DMS 273 (cell line): ENCODE measurements around the gene MRPL43.
"Not testable (repeated sequence)": the region's sequence is repeated elsewhere in the genome, so short reads cannot be mapped to it uniquely, and the experiment has no call there.

Experiments
- DNase-seq: peaks from one replicate; lab custom pipeline; 2025; ENCODE audit not compliant: unreplicated experiment; lab: John Stamatoyannopoulos, UW

The MRPL43 gene

DNA sequence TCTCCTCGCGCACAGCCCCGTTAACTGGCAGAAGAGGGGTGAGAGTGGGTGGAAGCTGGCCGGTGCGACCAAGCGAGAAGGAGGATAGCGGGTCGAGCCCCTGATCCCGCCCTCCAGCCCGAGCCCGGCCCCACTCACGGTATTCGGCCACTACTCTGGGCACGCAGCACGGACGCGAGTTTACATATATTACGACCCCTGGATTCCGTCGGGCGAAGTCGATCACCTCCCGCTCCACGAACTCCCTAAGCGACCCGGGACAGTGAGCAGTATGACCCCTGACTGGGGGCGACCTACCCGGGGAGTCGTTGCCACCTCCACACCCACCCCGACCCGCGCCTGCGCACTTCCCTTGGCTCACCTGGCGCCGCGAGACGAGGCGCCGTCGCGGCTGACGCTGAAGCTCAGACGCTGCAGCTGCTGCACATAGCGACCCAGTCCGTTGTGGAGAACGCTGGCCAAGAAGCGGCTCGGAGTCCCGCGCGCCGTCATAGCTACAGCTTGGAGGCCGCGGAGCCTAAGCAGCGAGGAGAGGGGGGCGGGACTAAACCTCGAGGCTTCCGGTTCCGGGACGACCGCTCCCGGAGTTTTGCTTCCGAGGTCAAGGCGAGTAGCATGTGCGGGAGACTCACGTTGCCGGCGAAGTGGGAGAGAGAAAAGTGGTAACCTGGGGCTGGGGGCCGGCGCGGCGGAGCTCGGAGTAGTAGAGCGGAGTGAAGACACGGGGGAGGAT, at the start of gene MRPL43, which contains the start of gene TWNK:
Gene MRPL43, minus strand, starts transcription at position 546 of the 733 bp plus-strand sequence. Its CDS starts 54 bp downstream, at position 492.
Gene TWNK, plus strand, starts transcription at position 592 of the 733 bp plus-strand sequence. CDS start 668 bp downstream, outside the sequence.
- DNase-seq = peak; percentile 86

DNA sequence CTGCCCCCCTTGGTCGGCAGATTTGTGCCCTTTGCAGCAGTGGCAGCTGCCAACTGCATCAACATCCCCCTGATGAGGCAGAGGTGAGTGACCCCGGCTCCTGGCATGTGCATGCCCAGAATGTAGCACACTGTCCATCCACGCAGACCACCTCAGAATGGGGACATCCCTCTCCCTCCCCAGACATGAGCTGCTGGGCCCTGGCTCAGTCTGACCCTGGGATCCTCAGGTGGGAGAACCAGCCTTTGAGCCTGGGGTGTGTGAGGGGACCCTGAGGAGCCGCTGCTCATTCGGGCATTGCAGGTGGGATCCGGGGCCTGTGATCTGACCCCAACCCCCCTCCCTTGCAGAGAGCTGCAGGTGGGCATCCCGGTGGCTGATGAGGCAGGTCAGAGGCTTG, 49.4 kb upstream of the MRPL43 start:
- DNase-seq = no peak

- no peak for DNase-seq
Measured at GRCh38 chr10:101035916-101036702, 48.8 kb upstream of the MRPL43 start.

DNA sequence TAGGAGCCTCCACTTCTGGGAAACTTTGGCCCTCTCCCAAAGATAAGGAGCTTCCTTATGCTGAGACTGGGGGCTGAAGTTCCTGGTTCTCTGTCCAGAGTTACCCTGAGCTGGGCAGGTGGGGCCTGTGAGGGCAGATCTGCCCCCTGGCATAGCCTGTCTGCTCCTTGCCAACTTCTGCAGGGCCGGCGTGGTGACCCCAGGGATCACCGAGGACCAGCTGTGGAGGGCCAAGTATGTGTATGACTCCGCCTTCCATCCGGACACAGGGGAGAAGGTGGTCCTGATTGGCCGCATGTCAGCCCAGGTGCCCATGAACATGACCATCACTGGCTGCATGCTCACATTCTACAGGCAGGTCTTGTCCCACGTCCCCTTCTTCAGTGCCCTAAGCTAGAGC, 48.0 kb upstream of the MRPL43 start:
- no peak for DNase-seq

- DNase-seq = not testable (repeated sequence)
Measured at GRCh38 chr10:101034404-101034803, 47.1 kb upstream of the MRPL43 start.

DNA sequence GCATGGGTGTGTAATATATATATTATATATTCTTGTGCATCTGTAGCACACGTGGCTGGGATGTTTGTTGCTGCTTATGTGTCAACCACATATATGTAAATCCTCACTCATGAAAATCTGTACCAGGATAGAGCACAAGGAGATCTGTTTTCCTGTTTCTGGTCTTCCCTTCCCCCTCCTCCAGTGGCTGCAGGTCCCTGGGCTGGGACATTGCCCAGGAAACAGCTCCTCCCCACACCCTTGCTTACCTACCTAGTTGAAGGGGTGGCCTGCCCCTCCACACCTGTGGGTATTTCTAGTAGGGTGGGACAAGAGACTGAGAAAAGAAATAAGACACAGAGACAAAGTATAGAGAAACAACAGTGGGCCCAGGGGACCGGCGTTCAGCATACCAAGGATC, 46.0 kb upstream of the MRPL43 start:
- DNase-seq = no peak

DNA sequence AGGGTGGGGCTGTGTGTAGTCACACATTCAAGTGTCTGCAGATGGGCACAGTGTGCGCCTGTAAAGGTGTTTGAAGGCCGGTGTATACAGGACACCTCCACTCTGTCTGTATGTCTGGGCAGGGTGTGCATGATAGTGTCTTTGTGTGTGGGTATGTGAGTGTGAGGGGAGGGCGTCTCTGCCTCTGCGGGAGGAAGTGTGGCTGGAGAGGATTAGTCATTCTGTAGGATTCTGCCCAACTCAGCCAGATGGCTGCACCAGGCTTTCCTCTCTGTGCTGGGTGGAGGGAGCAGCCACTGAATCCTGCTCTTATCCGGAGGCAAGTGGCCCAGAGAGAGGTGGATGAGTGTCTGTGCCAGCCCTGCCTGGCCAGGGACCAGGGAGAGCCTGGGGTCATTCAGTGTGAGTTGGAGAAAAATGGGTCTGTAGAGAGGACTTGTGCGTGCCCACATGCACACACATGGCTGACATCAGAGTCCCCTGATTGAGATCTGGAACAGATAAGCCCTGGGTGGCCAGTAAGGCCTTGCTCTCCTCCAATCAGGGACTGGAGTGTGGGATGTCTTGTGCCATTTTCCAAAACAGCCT, 45.4 kb upstream of the MRPL43 start:
- peak; percentile 89 for DNase-seq

- DNase-seq = peak; percentile 67
Measured at GRCh38 chr10:101031796-101032636, 44.7 kb upstream of the MRPL43 start.

DNA sequence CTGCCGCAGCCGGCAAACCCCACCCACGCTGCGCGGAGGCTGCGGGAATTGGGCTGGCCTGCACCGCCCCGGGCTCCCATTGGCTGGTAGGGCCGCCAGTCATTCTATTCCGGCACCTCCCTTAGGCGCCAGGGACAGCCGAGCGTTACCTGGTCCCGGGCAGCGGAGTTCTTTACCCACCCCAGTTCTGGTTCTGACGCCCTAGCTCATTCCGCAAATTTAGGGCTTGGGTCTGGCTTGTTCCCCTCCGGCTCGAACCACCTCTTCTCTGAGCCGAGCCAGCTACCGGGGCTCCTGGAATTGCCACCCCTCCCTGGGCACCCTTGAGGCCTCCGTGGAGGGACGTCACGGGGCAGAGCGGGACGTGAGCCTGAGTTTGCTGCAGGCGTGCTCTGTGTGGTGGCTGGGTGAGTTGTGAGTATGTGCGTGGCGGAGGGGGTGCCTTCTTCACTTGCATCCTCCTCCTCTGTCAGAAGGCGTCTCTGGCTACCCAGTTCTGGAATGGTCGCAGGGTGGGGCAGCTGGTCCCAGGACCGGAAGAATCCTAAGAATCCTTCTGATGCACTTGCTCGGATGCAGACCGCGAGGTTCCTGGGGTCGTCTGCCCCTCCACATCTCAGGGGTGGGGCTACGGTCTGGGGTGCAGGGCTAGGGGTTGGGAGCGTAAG, 44.0 kb upstream of the MRPL43 start, which contains the start of the genes PDZD7 and SFXN3:
Gene PDZD7, minus strand, starts transcription at position 2 of the 668 bp plus-strand sequence. CDS start 910 bp downstream, outside the sequence.
Gene SFXN3, plus strand, starts transcription at position 107 of the 668 bp plus-strand sequence. CDS start 3,461 bp downstream, outside the sequence.
- peak; percentile 93 for DNase-seq

GRCh38 chr10:101030496-101031127, 43.3 kb upstream of the MRPL43 start:
- no peak for DNase-seq

- no peak for DNase-seq
Measured at GRCh38 chr10:101029520-101030295, 42.4 kb upstream of the MRPL43 start.

- DNase-seq = peak; percentile 47
Measured at GRCh38 chr10:101028446-101029337, 41.4 kb upstream of the MRPL43 start.

- no peak for DNase-seq
Measured at GRCh38 chr10:101027106-101027720, 39.9 kb upstream of the MRPL43 start.

- no peak for DNase-seq
Measured at GRCh38 chr10:101022967-101023705, 35.8 kb upstream of the MRPL43 start.

DNA sequence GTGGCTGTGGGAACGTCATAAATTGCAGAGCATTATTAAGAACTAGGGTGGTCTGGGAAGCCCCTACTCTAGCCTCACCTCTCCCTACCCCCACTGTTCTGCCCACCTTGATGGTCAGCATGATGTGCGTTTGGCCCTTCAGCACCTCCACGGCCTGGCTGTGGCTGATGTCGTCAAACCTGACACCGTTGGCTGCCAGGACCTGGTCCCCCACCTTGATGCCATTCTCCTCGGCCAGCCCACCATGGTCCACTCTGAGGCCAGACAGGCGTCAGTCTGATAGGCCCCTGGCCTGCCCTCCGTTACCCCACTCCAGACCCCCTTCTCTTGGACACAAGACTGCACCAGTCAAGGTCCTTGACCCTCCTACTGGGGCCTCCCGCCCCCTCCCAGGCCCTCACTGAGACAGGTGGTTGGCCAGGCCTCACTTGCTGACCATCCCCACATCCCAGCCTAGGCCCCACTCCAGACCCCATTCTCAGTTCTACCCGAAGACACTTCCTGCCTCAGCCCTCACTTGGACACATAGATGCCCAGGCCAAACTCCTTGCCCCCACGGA, 34.5 kb upstream of the MRPL43 start:
- no peak for DNase-seq

- DNase-seq = no peak
Measured at GRCh38 chr10:101021239-101021638, 33.9 kb upstream of the MRPL43 start.
